PFSK-1 (cell line): ENCODE measurements around the gene ZNF837.

Experiments used
- FOXP2 ChIP-seq: optimal IDR thresholded peaks from 2 replicates; pipeline ENCODE3; 2011; ENCODE audit warnings: borderline replicate concordance, control low read depth, inconsistent platforms; ENCODE audit not compliant: insufficient read depth; ENCODE audit errors: extremely low read length, extremely low read depth
- POLR2AphosphoS5 ChIP-seq: IDR thresholded peaks from 2 replicates; pipeline ENCODE4 v1.6.1; 2012; ENCODE audit warnings: low read depth, mild to moderate bottlenecking, control low read depth, low read length, moderate library complexity
- SIN3A ChIP-seq: IDR thresholded peaks from 2 replicates; pipeline ENCODE4 v1.6.1; 2012; ENCODE audit warnings: mild to moderate bottlenecking, low read length, moderate library complexity, borderline replicate concordance; ENCODE audit not compliant: insufficient read depth
- TAF1 ChIP-seq: IDR thresholded peaks from 2 replicates; pipeline ENCODE4 v1.6.1; 2012; ENCODE audit warnings: low read length, control low read depth, borderline replicate concordance; ENCODE audit not compliant: insufficient read depth
- TF ChIP-seq, protein P1 (sequence below), 2 experiments: IDR thresholded peaks; 2 replicates each; pipeline versions ENCODE4 v1.6.1 to v1.8.0; 2011 to 2012; ENCODE audit warnings: low read depth in 2 of 2, low read length in 2 of 2, control low read depth in 1 of 2, inconsistent platforms in 1 of 2, mild to moderate bottlenecking in 1 of 2, moderate library complexity in 1 of 2; ENCODE audit not compliant: insufficient read depth in 1 of 2

The ZNF837 gene

DNA sequence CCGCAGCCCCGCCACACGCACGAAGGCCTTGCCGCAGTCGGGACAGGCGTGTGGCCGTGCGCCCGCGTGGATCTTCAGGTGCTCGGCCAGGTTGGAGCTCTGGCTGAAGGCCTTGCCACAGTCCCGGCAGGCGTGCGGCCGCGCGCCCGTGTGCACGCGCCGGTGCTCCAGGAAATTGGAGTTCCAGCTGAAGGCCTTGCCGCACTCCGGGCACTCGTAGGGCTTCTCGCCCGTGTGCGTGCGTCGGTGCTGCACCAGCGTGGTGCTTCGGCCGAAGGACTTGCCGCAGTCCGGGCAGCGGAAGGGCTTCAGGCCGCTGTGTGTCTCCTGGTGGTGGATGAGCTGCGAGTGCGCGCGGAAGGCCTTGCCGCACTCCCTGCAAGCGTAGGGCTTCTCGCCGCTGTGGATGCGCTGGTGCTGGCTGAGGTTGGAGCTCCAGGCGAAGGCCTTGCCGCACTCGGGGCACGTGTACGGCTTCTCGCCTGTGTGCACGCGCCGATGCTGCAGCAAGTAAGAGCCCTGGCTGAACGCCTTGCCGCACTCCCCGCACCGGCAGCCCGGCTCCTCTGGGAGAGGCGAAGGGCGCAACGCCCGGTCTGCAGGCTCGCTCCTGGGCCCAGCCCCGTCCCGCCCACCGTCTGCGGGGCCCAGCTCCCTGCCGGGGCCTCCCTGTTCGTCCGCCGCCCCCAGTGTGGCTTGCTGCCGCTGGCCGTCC, 23.9 kb downstream of the ZNF837 start:
- TF ChIP-seq SIN3A, result no peak

DNA sequence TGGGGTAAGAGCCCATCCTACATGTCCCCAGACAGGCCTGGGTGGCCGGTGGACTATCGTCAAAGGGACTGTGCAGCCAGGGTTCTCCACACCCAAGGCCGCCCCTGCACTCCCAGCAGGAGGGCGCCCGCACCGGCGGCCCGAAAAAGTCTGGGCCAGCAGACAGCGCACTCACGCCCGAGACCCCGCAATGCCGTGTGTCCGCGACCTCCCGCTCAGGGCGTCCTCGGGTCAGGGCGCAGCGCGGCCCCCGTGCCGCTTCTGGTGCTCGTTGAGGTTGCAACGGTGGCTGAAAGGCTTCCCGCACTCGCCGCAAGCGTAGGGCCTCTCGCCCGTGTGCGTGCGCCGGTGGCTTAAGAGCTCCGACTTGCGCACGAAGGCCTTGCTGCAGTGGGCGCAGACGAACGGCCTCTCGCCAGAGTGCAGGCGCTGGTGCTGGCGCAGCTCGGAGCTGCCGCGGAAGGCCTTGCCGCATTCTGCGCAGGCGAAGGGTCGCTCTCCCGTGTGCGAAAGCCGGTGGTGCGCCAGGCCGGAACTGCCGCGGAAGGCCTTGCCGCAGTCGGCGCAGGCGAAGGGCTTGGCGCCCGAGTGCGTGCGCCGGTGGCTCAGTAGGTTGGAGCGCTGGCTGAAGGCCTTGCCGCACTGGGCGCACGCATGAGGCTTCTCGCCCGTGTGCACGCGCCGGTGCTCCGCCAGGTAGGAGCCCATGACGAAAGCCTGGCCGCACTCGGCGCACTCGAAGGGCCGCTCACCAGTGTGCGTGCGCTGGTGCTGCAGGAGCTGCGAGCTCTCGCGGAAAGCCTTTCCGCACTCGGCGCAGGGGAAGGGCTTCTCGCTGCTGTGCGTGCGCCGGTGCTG, 24.7 kb downstream of the ZNF837 start:
- TF ChIP-seq FOXP2 (no peak), POLR2AphosphoS5 (no peak), SIN3A (no peak), TAF1 (no peak)
- TF ChIP-seq, protein P1, sequence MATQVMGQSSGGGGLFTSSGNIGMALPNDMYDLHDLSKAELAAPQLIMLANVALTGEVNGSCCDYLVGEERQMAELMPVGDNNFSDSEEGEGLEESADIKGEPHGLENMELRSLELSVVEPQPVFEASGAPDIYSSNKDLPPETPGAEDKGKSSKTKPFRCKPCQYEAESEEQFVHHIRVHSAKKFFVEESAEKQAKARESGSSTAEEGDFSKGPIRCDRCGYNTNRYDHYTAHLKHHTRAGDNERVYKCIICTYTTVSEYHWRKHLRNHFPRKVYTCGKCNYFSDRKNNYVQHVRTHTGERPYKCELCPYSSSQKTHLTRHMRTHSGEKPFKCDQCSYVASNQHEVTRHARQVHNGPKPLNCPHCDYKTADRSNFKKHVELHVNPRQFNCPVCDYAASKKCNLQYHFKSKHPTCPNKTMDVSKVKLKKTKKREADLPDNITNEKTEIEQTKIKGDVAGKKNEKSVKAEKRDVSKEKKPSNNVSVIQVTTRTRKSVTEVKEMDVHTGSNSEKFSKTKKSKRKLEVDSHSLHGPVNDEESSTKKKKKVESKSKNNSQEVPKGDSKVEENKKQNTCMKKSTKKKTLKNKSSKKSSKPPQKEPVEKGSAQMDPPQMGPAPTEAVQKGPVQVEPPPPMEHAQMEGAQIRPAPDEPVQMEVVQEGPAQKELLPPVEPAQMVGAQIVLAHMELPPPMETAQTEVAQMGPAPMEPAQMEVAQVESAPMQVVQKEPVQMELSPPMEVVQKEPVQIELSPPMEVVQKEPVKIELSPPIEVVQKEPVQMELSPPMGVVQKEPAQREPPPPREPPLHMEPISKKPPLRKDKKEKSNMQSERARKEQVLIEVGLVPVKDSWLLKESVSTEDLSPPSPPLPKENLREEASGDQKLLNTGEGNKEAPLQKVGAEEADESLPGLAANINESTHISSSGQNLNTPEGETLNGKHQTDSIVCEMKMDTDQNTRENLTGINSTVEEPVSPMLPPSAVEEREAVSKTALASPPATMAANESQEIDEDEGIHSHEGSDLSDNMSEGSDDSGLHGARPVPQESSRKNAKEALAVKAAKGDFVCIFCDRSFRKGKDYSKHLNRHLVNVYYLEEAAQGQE (IDR thresholded peaks at IDR 0.05; ENCODE audit: insufficient read depth in 1 of 2, low read depth in 2 of 2, low read length in 2 of 2), result no peak

- TF ChIP-seq, protein P1 (IDR thresholded peaks at IDR 0.05; ENCODE audit: insufficient read depth in 1 of 2, low read depth in 2 of 2, low read length in 2 of 2), result no peak
- TF ChIP-seq SIN3A (no peak), TAF1 (no peak)
These were observed 25.5 kb downstream of the ZNF837 start for GRCh38 chr19:58355215-58355796.

- TF ChIP-seq, protein P1 (IDR thresholded peaks at IDR 0.05; ENCODE audit: insufficient read depth in 1 of 2, low read depth in 2 of 2, low read length in 2 of 2), result no peak
- TF ChIP-seq SIN3A (no peak), TAF1 (no peak), FOXP2 (no peak), POLR2AphosphoS5 (no peak)
These were observed 26.3 kb downstream of the ZNF837 start for GRCh38 chr19:58354478-58355030.

DNA sequence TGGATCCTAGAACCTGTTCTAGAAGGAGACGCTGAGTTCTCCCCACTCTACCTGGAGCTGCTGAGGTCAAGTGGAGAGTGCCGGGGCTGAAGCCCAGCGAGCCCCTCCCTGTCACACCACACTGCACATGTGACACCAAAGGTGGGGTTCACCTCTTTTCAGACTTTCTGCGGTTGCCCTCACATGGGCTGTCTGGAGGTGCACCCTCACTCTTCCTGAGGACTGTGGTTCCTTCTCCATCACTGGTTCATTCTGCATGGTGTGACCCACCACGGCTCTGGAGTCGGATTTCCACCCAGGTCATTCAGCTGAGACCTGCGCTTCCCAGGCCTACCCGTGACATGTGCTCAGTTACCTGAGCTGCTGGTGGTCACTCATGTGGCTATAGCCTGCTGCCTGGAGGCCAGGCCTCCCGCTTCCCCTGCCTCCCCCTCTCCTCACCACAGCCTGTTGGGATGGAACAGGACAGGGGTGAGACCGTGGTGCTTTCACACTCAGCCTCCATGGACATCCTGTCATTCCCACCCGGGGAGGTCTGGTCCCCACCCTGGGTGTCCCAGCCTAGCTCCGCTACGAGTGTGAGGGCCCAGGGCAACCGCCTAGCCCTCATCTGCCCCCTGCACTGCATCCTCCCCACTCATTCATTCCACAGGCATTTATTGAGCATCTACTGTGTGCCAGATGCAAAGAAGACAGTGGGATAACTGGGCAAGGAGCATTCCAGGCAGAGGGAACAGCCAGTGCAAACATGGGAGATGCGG, 26.9 kb downstream of the ZNF837 start:
- TF ChIP-seq TAF1, result no peak
- no peak for TF ChIP-seq SIN3A
- TF ChIP-seq, protein P1 (IDR thresholded peaks at IDR 0.05; ENCODE audit: insufficient read depth in 1 of 2, low read depth in 2 of 2, low read length in 2 of 2), result no peak
- TF ChIP-seq POLR2AphosphoS5, result no peak
- no peak for TF ChIP-seq FOXP2
